ENCODE measurements around the gene NWD2.

The NWD2 gene

DNA sequence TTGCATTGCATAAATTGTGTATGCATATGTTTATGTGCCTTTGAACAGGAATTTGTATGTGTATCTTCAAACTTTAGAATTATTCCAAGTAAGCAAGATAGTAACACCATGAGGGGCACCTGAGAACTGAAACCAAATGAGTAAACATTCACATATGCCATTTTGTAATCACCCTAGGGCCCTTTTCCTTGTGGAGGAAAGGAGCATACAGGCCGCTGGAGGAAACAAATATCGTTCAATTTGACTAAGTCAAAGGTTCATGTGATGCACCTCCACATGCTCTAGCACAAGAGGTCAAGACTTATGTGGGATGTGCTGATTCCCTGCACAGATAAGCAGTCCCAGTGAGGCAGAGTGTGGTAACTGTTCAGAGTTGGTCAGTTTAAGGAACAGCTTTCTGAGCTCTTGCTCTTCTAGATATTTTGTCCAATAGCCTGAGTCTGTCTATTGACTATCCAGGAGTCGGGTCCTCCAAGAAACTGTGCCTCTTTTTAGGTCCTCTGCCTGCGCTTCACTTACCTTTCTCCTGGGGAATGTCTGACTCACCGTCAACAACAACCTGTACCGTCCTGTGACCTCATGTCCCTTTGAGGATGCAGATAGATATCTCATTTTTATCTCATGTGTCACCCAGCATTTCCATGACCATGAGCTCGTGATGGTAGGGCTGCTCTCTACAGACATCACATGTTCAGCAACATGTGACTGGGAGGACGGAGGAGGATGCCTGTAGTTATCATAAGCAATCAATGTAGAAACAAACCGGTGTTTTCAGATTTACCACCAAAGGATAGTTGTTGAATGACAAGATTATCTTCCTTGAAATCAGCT, 196.9 kb downstream of the NWD2 start:
- TF ChIP-seq, protein P1, sequence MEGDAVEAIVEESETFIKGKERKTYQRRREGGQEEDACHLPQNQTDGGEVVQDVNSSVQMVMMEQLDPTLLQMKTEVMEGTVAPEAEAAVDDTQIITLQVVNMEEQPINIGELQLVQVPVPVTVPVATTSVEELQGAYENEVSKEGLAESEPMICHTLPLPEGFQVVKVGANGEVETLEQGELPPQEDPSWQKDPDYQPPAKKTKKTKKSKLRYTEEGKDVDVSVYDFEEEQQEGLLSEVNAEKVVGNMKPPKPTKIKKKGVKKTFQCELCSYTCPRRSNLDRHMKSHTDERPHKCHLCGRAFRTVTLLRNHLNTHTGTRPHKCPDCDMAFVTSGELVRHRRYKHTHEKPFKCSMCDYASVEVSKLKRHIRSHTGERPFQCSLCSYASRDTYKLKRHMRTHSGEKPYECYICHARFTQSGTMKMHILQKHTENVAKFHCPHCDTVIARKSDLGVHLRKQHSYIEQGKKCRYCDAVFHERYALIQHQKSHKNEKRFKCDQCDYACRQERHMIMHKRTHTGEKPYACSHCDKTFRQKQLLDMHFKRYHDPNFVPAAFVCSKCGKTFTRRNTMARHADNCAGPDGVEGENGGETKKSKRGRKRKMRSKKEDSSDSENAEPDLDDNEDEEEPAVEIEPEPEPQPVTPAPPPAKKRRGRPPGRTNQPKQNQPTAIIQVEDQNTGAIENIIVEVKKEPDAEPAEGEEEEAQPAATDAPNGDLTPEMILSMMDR (IDR thresholded peaks at IDR 0.05; ENCODE audit: low read depth, low read length, missing control alignments) = no peak
- no peak overlapping the region for H3K4me3 ChIP-seq (ENCODE audit: low read depth, low read length)
- no peak for DNase-seq (ENCODE audit: low read depth)

DNA sequence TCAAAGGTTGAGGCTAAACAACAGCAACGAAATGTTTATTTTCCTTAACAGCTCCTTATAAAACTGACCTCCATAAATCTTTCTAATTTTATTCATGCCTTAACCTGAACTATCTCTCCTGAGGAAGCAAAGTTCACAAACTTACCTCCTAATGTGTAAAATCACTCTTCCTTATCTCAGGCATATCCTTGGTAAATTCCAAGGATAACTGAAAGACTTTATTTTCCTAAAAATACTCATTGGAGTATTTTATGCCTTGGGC, 197.4 kb downstream of the NWD2 start:
- TF ChIP-seq, protein P1 (IDR thresholded peaks at IDR 0.05; ENCODE audit: low read depth, low read length, missing control alignments) = no peak

DNA sequence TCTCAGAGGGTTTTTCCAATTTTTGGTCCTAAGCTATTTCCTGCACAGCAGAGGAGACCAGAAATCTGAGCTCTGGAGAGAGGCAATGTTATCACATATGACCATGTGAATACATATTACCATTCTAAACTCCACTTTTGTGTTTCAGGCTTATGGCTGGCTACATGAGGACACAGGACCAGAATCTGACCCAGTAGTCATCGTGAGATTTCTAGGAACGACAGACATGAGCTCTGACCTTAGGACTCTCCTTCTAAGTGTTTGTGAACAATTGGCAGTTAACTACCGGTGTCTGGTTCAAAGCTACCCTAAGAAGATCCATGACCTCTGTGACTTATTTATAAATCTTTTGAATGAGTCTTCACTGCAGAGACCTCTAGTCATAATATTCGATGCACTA, 198.6 kb downstream of the NWD2 start:
- no peak for DNase-seq (ENCODE audit: low read depth)
- TF ChIP-seq, protein P1 (IDR thresholded peaks at IDR 0.05; ENCODE audit: low read depth, low read length, missing control alignments) = no peak
- no peak overlapping the region for H3K4me3 ChIP-seq (ENCODE audit: low read depth, low read length)

More for the DNA sequence above, 197.4 kb downstream of the NWD2 start:
- no peak overlapping the region for H3K4me3 ChIP-seq (ENCODE audit: low read depth, low read length)
- DNase-seq (ENCODE audit: low read depth) = no peak

DNA sequence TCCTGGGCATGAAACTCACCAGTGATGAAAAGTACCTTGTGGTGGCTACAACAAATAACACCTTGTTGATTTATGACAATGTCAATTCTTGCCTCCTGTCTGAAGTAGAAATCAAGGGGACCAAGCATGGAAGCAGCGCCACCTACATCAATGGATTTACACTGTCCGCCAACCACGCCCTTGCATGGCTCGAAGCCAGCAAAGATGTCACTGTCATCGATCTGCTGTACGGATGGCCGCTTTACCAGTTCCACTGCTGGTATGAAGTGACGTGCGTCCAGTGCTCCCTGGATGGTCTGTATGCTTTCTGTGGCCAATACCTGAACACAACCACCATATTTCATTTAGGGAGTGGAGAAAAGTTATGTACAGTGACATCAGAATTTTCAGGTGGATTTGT, 200.5 kb downstream of the NWD2 start:
- TF ChIP-seq, protein P1 (IDR thresholded peaks at IDR 0.05; ENCODE audit: low read depth, low read length, missing control alignments) = no peak
- DNase-seq (ENCODE audit: low read depth) = no peak
- no peak overlapping the region for H3K4me3 ChIP-seq (ENCODE audit: low read depth, low read length)

DNA sequence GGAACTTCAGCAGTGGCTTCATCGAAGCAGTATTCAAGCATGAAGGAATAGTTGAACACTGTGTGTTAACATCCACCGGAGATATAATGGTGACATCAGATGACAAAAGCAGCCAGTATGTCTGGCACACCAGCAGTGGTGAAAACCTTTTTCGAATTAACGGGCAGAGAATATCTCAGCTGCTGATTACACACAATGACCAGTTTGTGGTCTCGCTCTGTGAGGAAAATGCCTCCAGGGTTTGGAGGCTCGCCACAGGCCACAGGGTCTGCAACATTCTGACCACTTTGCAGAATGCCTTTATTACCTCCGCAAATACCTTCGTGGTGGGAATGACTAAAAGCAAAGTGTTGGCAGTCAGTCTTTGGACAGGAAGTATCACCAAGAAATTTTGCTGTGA, 201.5 kb downstream of the NWD2 start:
- no peak for DNase-seq (ENCODE audit: low read depth)
- TF ChIP-seq, protein P1 (IDR thresholded peaks at IDR 0.05; ENCODE audit: low read depth, low read length, missing control alignments) = no peak
- H3K4me3 ChIP-seq (ENCODE audit: low read depth, low read length) = no peak overlapping the region

DNA sequence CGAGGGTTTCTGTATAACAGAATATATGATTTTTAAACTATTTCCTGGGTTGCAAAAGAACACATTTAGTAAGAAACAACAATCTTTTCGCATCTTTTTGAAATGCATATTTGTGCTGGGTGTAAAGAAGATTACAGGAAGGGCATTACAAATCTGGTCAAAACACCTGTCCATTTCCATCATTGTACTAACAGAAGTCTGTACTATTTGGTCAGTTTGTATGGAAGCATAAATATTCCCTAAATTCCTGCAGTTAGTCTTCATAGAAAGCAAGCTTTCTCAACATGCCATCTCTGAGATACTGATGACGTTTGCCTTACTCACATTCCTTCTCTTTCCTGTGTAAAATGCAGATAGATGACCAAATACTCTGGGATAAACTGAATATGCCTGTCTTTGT, 203.3 kb downstream of the NWD2 start:
- DNase-seq (ENCODE audit: low read depth) = no peak
- H3K4me3 ChIP-seq (ENCODE audit: low read depth, low read length) = no peak overlapping the region
- TF ChIP-seq, protein P1 (IDR thresholded peaks at IDR 0.05; ENCODE audit: low read depth, low read length, missing control alignments) = no peak

DNA sequence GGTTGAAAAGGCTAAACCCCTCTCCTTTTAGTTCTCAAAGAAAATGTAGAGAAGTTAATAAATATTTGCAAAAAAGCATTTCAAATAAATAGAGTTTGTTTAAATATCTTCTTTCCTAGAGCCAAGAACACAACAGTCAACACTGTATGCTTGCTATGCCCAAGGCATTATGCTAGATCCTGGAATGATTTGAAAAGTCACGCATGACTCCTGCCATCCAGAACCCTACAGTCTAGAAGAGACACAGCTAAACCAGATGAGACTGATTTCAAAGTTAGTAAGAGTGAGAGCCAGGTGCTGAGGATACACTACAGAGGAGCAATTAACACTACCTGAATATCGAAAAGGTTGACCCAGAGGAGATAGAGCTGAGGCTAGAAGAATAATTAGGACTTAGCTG, 205.8 kb downstream of the NWD2 start:
- TF ChIP-seq, protein P1 (IDR thresholded peaks at IDR 0.05; ENCODE audit: low read depth, low read length, missing control alignments) = no peak
- DNase-seq (ENCODE audit: low read depth) = no peak
- H3K4me3 ChIP-seq (ENCODE audit: low read depth, low read length) = no peak overlapping the region

All from GM12864 (cell line).